HEK293T (cell line): ENCODE measurements around the gene NEMP1.
"Not testable (repeated sequence)": the region's sequence is repeated elsewhere in the genome, so short reads cannot be mapped to it uniquely, and the experiment has no call there.

ENCODE experiments used
- CTCF ChIA-PET: fragments of 350-600 bp; formaldehyde crosslinking; extraction: SDS; loops from one replicate; lab custom pipeline; 2021; ENCODE audit warnings: antibody characterized with exemption, inconsistent platforms; lab: Yijun Ruan, JAX
- POLR2A ChIA-PET: fragments of 350-600 bp; formaldehyde crosslinking; extraction: SDS; loops from one replicate; lab custom pipeline; 2020; ENCODE audit warnings: antibody characterized with exemption, inconsistent platforms; lab: Yijun Ruan, JAX
- DNase-seq: peaks from one replicate; pipeline ENCODE4 v3.0.0; 2012; ENCODE audit warnings: mixed read lengths; ENCODE audit errors: extremely low spot score
- ARNT ChIP-seq: fragments of 450-650 bp; IDR thresholded peaks from 2 replicates; pipeline ENCODE4 v1.6.1; 2017; ENCODE audit warnings: mild to moderate bottlenecking
- BHLHE40 ChIP-seq: fragments of 450-650 bp; IDR thresholded peaks from 2 replicates; pipeline ENCODE4 v1.6.1; 2016; ENCODE audit warnings: mild to moderate bottlenecking, moderate library complexity, borderline replicate concordance
- CTBP1 ChIP-seq: fragments of 450-650 bp; IDR thresholded peaks from 2 replicates; pipeline ENCODE4 v1.6.1; 2016; ENCODE audit warnings: borderline replicate concordance
- ELF4 ChIP-seq: fragments of 450-650 bp; IDR thresholded peaks from 2 replicates; pipeline ENCODE4 v1.6.1; 2017; ENCODE audit warnings: antibody characterized with exemption
- FOXA1 ChIP-seq: fragments of 450-650 bp; IDR thresholded peaks from 2 replicates; pipeline ENCODE4 v1.6.1; 2016; ENCODE audit warnings: mild to moderate bottlenecking
- FOXK2 ChIP-seq: fragments of 450-650 bp; IDR thresholded peaks from 2 replicates; pipeline ENCODE4 v1.6.1; 2016; ENCODE audit warnings: mild to moderate bottlenecking
- FOXM1 ChIP-seq: fragments of 450-650 bp; IDR thresholded peaks from 2 replicates; pipeline ENCODE4 v1.6.1; 2017; ENCODE audit warnings: mild to moderate bottlenecking, borderline replicate concordance
- HDGF ChIP-seq: fragments of 450-650 bp; IDR thresholded peaks from 2 replicates; pipeline ENCODE4 v1.6.1; 2017; ENCODE audit warnings: antibody characterized with exemption, borderline replicate concordance
- L3MBTL2 ChIP-seq: fragments of 450-650 bp; conservative IDR thresholded peaks from 2 replicates; pipeline ENCODE4 v1.6.1; 2016; ENCODE audit warnings: mild to moderate bottlenecking
- LEF1 ChIP-seq: fragments of 450-650 bp; IDR thresholded peaks from 2 replicates; pipeline ENCODE4 v1.6.1; 2017; ENCODE audit warnings: mild to moderate bottlenecking, borderline replicate concordance
- NFRKB ChIP-seq: fragments of 450-650 bp; IDR thresholded peaks from 2 replicates; pipeline ENCODE4 v1.6.1; 2016; ENCODE audit warnings: mild to moderate bottlenecking, moderate library complexity
- PKNOX1 ChIP-seq: fragments of 450-650 bp; IDR thresholded peaks from 2 replicates; pipeline ENCODE4 v1.6.1; 2016
- SP1 ChIP-seq: fragments of 450-650 bp; IDR thresholded peaks from 2 replicates; pipeline ENCODE4 v1.6.1; 2017
- SUZ12 ChIP-seq: fragments of 450-650 bp; IDR thresholded peaks from 2 replicates; pipeline ENCODE4 v1.6.1; 2016; ENCODE audit warnings: mild to moderate bottlenecking
- TARDBP ChIP-seq: fragments of 450-650 bp; IDR thresholded peaks from 2 replicates; pipeline ENCODE4 v1.6.1; 2016
- ZNF384 ChIP-seq: fragments of 450-650 bp; IDR thresholded peaks from 2 replicates; pipeline ENCODE4 v1.6.1; 2016

The NEMP1 gene

GRCh38 chr12:57031789-57032188, 46.8 kb downstream of the NEMP1 start:
- DNase-seq = no peak
- ChIA-PET CTCF (interaction anchor here (1.2 to 1.5 kb wide), 3 partner anchors 23 to 60 kb away, joined by 3 to 5 read pairs (median 3); no protein-coding TSS in a partner anchor), POLR2A (interaction anchor here (0.9 kb wide), 1 partner anchor 80 kb away, joined by 4 read pairs; the partner anchor contains the start of gene STAT6)
- no peak for TF ChIP-seq SP1
- no peak for TF ChIP-seq SUZ12
- no peak for TF ChIP-seq FOXM1
- TF ChIP-seq LEF1 = no peak
- no peak for TF ChIP-seq HDGF
- TF ChIP-seq ARNT = no peak
- TF ChIP-seq FOXA1 = no peak
- no peak for TF ChIP-seq ELF4
- no peak for TF ChIP-seq NFRKB
- no peak for TF ChIP-seq ZNF384

- ChIA-PET POLR2A (interaction anchor here (0.9 kb wide), 1 partner anchor 80 kb away, joined by 4 read pairs; the partner anchor contains the start of gene STAT6), CTCF (interaction anchor here (1.2 to 1.5 kb wide), 3 partner anchors 22 to 61 kb away, joined by 3 to 5 read pairs (median 3); no protein-coding TSS in a partner anchor)
- no peak for DNase-seq
- no peak for TF ChIP-seq SP1
- TF ChIP-seq HDGF = no peak
- TF ChIP-seq FOXA1 = no peak
- no peak for TF ChIP-seq ZNF384
- no peak for TF ChIP-seq ARNT
- TF ChIP-seq PKNOX1 = no peak
Measured at GRCh38 chr12:57031138-57031725, 47.4 kb downstream of the NEMP1 start.

GRCh38 chr12:57029457-57029856, 49.1 kb downstream of the NEMP1 start:
- DNase-seq = no peak
- POLR2A ChIA-PET = no interaction called here
- TF ChIP-seq L3MBTL2 (no peak), ZNF384 (no peak), TARDBP (no peak), PKNOX1 (no peak), HDGF (no peak), FOXK2 (no peak), BHLHE40 (no peak), NFRKB (no peak), CTBP1 (no peak), FOXA1 (no peak), ELF4 (no peak), LEF1 (no peak), ARNT (no peak), SP1 (no peak), FOXM1 (no peak), SUZ12 (no peak)
- CTCF ChIA-PET = no interaction called here

- POLR2A ChIA-PET = interaction anchor here (1.1 to 1.3 kb wide), 2 partner anchors 13 to 84 kb away, joined by 3 to 5 read pairs; no protein-coding TSS in a partner anchor
- CTCF ChIA-PET = interaction anchor here (0.9 to 1.3 kb wide), 2 partner anchors 19 to 66 kb away, joined by 4 to 5 read pairs; no protein-coding TSS in a partner anchor
- no peak for DNase-seq
- TF ChIP-seq TARDBP (no peak), FOXM1 (no peak), CTBP1 (no peak), HDGF (no peak), ELF4 (no peak), FOXK2 (no peak), L3MBTL2 (no peak), ZNF384 (no peak), FOXA1 (no peak)
Measured at GRCh38 chr12:57027805-57028153, 50.8 kb downstream of the NEMP1 start.

- TF ChIP-seq ELF4 (no peak), SUZ12 (no peak), HDGF (no peak), BHLHE40 (no peak), FOXA1 (no peak), NFRKB (no peak), TARDBP (no peak), PKNOX1 (no peak), ZNF384 (no peak), L3MBTL2 (no peak), ARNT (no peak), SP1 (no peak), FOXK2 (no peak), CTBP1 (no peak)
- POLR2A ChIA-PET = interaction anchor here (1.3 kb wide), 1 partner anchor 85 kb away, joined by 5 read pairs; no protein-coding TSS in a partner anchor
- no peak for DNase-seq
- CTCF ChIA-PET = interaction anchor here (0.9 to 1.3 kb wide), 2 partner anchors 18 to 66 kb away, joined by 4 to 5 read pairs; no protein-coding TSS in a partner anchor
Measured at GRCh38 chr12:57027011-57027804, 51.4 kb downstream of the NEMP1 start.

GRCh38 chr12:57025196-57025595, 53.4 kb downstream of the NEMP1 start:
- no peak for TF ChIP-seq HDGF
- TF ChIP-seq FOXM1 = no peak
- TF ChIP-seq TARDBP = no peak
- TF ChIP-seq BHLHE40 = no peak
- TF ChIP-seq L3MBTL2 = no peak
- CTCF ChIA-PET = no interaction called here
- DNase-seq = no peak
- POLR2A ChIA-PET = no interaction called here

- POLR2A ChIA-PET, DNase-seq, CTCF ChIA-PET: not testable (repeated sequence)
Measured at GRCh38 chr12:57022324-57022723, 56.3 kb downstream of the NEMP1 start.
